Measurements from ENCODE around the gene TMEM225.
"Not testable (repeated sequence)": the region's sequence is repeated elsewhere in the genome, so short reads cannot be mapped to it uniquely, and the experiment has no call there.

GRCh38 chr11:123867795-123868194 lies 17.7 kb downstream of the TMEM225 start:
- not testable (repeated sequence) for TF ChIP-seq POLR2AphosphoS5, POLR2A (IDR thresholded peaks at IDR 0.05)
- TF ChIP-seq, protein P1, sequence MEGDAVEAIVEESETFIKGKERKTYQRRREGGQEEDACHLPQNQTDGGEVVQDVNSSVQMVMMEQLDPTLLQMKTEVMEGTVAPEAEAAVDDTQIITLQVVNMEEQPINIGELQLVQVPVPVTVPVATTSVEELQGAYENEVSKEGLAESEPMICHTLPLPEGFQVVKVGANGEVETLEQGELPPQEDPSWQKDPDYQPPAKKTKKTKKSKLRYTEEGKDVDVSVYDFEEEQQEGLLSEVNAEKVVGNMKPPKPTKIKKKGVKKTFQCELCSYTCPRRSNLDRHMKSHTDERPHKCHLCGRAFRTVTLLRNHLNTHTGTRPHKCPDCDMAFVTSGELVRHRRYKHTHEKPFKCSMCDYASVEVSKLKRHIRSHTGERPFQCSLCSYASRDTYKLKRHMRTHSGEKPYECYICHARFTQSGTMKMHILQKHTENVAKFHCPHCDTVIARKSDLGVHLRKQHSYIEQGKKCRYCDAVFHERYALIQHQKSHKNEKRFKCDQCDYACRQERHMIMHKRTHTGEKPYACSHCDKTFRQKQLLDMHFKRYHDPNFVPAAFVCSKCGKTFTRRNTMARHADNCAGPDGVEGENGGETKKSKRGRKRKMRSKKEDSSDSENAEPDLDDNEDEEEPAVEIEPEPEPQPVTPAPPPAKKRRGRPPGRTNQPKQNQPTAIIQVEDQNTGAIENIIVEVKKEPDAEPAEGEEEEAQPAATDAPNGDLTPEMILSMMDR (IDR thresholded peaks at IDR 0.05) = not testable (repeated sequence)

Measured in prostate gland (tissue), 2 donors.